GM18507 (cell line): ENCODE data around the gene ZNF613.
"Not testable (repeated sequence)": the region's sequence is repeated elsewhere in the genome, so short reads cannot be mapped to it uniquely, and the experiment has no call there.

Source experiments
- DNase-seq: peaks from one replicate; pipeline ENCODE4 v3.0.0; 2011; ENCODE audit warnings: low read depth; ENCODE audit not compliant: insufficient read length; ENCODE audit errors: extremely low spot score
- FAIRE-seq: peaks from 2 replicates; lab custom pipeline; 2011; peaks lifted over from hg19 to GRCh38; lab: Jason Lieb, UNC

Gene ZNF613

GRCh38 chr19:51927859-51928258 lies 587 bp downstream of the ZNF613 start:
- DNase-seq: no peak
- no peak for FAIRE-seq

DNA sequence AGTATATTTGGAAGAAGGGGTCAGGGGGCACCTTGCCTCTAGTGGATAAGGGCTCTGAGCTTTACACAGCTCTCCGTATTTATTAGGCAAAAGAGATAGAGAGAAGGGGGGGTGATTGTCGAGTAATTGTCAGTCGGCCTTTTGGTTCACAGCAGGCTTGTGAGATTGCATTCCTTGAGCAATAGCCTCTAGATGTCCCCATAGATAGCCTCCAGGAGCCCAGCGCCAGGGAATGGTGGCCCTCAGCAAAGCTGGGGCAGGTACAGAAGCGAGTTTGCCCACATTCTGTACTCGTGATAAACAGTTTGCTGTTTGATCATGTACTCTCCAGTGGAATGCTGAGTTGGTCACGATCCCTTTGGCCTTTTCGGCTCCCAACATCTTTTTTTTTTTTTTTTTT lies 4.6 kb downstream of the ZNF613 start:
- no peak for FAIRE-seq
- no peak for DNase-seq

DNA sequence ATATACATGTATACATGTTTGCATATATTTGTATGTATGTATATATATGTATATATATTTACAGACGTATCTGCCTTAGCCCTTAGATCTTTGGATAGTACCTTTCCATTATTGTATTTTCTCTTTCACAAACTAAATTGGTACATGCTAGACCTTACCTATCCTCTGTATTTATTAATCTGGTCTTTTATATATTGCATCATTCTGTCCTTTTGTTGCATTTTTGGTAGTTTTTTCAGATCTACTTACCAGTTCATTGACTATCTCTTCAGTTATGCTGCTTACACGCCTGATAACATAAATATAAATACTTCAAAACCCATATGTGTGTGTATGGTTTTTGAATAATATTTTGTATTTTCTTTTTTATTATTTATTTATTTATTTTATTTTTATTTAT lies 11.7 kb downstream of the ZNF613 start:
- DNase-seq: no peak
- no peak for FAIRE-seq

DNA sequence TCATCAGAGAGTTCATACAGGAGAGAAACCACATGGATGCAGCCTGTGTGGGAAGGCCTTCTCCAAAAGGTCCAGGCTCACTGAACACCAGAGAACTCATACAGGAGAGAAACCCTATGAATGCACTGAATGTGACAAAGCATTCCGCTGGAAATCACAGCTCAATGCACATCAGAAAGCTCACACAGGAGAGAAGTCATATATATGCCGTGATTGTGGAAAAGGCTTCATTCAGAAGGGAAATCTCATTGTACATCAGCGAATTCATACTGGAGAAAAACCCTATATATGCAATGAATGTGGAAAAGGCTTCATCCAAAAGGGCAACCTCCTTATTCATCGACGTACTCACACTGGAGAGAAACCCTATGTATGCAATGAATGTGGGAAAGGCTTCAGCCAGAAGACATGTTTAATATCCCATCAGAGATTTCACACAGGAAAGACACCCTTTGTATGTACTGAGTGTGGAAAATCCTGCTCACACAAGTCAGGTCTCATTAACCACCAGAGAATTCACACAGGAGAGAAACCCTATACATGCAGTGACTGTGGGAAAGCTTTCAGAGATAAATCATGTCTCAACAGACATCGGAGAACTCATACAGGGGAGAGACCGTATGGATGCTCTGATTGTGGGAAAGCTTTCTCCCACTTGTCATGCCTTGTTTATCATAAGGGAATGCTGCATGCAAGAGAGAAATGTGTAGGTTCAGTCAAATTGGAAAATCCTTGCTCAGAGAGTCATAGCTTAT lies 17.7 kb downstream of the ZNF613 start:
- DNase-seq (no peak), FAIRE-seq (no peak)

GRCh38 chr19:51946602-51947001 lies 19.3 kb downstream of the ZNF613 start:
- FAIRE-seq (no peak), DNase-seq (no peak)

- DNase-seq (no peak), FAIRE-seq (no peak)
Measured at GRCh38 chr19:51948975-51949374, 21.7 kb downstream of the ZNF613 start.

- DNase-seq, FAIRE-seq: not testable (repeated sequence)
Measured at GRCh38 chr19:51957846-51958245, 30.6 kb downstream of the ZNF613 start.

DNA sequence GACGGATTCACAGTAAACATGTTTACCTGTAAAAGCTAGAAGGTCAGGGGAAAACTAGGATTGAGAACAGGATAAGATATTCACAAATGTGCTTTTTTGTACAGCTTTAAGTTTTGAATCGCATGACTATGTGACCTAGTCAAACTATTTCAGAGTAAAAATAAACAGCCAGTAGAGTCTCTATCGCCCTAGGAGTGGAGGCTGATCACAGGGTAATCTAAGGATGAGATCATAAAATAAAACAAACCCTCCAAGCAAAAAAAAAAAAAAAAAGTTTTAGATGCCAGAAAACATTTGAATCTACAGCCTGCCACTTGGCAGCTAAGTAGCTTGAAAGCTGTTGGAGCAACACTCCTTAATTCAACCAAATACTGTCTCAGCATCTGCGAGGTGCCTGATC lies 32.5 kb downstream of the ZNF613 start:
- no peak for FAIRE-seq
- no peak for DNase-seq

GRCh38 chr19:51960621-51961233 lies 33.5 kb downstream of the ZNF613 start:
- FAIRE-seq, DNase-seq: not testable (repeated sequence)

GRCh38 chr19:51965583-51965982 lies 38.3 kb downstream of the ZNF613 start:
- no peak for DNase-seq
- no peak for FAIRE-seq

DNA sequence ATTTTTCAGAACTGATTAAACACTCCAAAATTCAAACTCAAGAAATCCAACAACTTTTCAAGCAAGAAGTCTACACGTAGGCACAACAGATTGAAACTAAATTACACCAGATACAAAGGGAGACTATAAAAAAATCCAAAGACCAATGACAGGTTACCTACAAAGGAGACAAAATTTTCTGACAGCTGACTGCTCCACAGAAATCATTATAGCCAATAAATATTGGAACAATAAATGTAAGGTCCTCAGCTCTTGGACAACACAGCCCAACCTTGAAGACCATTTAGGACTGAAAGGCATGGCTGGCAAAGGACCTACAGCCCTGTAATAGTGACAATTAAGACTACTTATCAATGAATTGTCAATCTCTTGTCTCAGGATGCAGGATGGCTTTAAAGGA lies 43.4 kb downstream of the ZNF613 start:
- no peak for DNase-seq

GRCh38 chr19:51971624-51972023 lies 44.4 kb downstream of the ZNF613 start:
- FAIRE-seq (no peak), DNase-seq (no peak)

More for the DNA sequence above, 43.4 kb downstream of the ZNF613 start:
- no peak for FAIRE-seq

GRCh38 chr19:51975787-51976186 lies 48.5 kb downstream of the ZNF613 start:
- FAIRE-seq, DNase-seq: not testable (repeated sequence)

DNA sequence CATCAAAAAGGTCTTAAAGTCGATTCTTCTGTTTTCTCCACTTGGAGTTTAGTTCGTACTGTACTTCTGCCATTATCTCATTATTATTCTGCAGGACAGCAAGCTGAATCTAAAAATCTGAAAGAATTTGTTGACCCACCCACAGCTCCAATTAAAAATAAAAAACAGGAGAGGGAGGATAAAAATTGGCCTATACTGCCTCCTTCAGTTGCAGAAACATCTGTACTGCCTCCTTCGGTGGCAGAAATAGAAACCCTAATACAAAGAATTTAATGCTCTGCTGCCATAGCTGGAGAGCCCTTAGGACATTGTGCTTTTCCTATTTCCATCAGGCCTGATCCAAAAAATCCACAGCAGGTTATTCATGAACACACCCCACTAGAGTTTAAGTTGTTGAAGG lies 49.6 kb downstream of the ZNF613 start:
- no peak for DNase-seq
- FAIRE-seq: no peak

DNA sequence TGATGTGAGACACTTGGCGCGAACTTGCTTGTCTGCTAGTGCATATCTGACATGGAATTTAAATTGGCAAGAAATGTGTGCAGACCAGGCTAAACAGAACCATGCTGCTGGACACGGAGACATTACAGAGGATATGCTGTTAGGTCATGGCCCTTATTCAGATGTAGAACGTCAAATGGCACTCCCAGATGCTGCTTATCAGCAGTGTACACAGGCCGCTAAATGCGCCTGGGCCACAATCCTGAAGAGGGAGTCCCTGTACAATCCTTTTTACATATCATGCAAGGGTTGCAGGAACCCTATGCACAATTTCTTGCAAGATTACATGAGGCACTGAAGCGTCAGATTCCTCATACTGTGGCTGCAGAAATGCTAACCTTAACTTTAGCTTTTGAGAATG lies 50.1 kb downstream of the ZNF613 start:
- no peak for FAIRE-seq

GRCh38 chr19:51978882-51979281 lies 51.6 kb downstream of the ZNF613 start:
- FAIRE-seq: no peak
- no peak for DNase-seq

More for the DNA sequence above, 50.1 kb downstream of the ZNF613 start:
- DNase-seq: no peak

DNA sequence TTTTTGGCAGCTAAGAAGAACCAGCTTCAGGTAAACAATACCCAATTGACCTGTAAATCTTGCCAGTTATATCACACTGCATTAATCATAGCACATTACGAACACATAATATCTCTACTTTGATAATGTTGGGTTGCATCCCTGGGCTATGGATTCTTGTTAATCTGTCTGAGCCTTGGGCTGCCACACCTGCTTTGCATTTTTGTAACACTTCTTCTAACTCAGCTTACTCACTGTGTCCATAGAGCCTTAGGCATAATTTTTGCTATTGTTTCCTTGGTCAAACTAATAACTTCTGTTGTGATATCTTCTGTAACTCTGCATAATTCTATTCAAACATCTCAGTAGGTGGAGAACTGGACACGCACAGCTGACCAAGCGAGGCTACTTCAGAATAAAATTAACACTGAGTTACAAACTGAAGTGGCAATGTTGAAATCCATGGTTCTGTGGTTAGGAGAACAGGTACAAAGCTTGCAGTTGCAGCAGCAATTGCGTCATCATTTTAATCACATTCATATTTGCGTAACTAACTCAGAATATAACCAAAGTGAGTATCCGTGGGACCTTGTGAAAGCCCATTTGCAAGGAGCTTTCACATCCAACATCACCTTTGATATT lies 53.0 kb downstream of the ZNF613 start:
- no peak for FAIRE-seq
- DNase-seq: no peak

DNA sequence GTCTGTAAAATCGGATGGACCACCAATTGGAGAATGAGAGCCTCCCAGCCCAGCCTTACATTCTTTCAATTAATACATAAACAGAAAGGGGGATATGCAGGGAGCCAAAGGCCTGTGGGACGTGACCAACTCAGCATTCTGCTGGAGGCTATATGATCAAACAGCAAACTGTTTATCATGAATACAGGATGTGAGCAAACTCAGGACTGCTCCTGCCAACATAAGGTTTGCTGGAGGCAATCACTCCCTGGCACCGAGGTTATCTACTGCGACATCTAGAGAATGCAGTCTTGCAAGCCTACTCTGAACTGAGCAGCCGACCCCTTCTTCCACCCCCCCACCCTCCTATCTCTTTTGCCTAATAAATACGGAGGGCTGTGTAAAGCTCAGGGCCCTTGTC lies 53.7 kb downstream of the ZNF613 start:
- not testable (repeated sequence) for DNase-seq, FAIRE-seq

- no peak for FAIRE-seq
- DNase-seq: no peak
Measured at GRCh38 chr19:51983361-51983760, 56.1 kb downstream of the ZNF613 start.
